Spinal cord (tissue), 10 donors: ENCODE results near the gene ZBTB49. TPM values are rescaled to one million over a fixed set of nuclear protein-coding genes. Genes with fewer than 3 reads are reported as not detected.
"Not testable (repeated sequence)": the region's sequence is repeated elsewhere in the genome, so short reads cannot be mapped to it uniquely, and the experiment has no call there.

Experiments used
- DNase-seq, 6 donors: peaks; one replicate each; pipeline versions ENCODE4 v3.0.0 to v3.0.0-alpha.2; 2013 to 2015; ENCODE audit warnings: low spot score in 6 of 6, low read depth in 4 of 6
- H3K27ac ChIP-seq: one replicate; pipeline ENCODE4 v1.5.1; 2013; ENCODE audit warnings: low read depth, low read length, control low read depth
- H3K27me3 ChIP-seq: one replicate; pipeline ENCODE4 v1.6.1; 2013; ENCODE audit warnings: low read length; ENCODE audit not compliant: control insufficient read depth, insufficient read depth
- H3K36me3 ChIP-seq: one replicate; pipeline ENCODE4 v1.6.1; 2013; ENCODE audit warnings: low read length; ENCODE audit not compliant: control insufficient read depth, insufficient read depth
- H3K4me1 ChIP-seq: one replicate; pipeline ENCODE4 v1.6.1; 2013; ENCODE audit warnings: low read length; ENCODE audit not compliant: control insufficient read depth, insufficient read depth
- H3K4me3 ChIP-seq: one replicate; pipeline ENCODE4 v1.5.1; 2013; ENCODE audit warnings: low read depth, low read length, control low read depth
- H3K9me3 ChIP-seq: one replicate; pipeline ENCODE4 v1.6.1; 2013; ENCODE audit warnings: low read length; ENCODE audit not compliant: control insufficient read depth, insufficient read depth
- WGBS: methylation state at CpG from one replicate; pipeline ENCODE4 v1.1.5; 2013; ENCODE audit warnings: missing lambda C conversion rate; ENCODE audit not compliant: insufficient coverage; 5-methylcytosine and 5-hydroxymethylcytosine counted together
- long read RNA-seq, 4 donors: transcript quantifications; one replicate each; lab custom pipeline, GENCODE V29; 2026
- polyA plus RNA-seq, 2 donors: library from polyadenylated mRNA; unstranded; fragments of 120-200 nt; gene quantifications; one replicate each; pipeline ENCODE4 v1.2.1, GENCODE V29; 2013; ENCODE audit not compliant: insufficient read length in 2 of 2
- total RNA-seq, 2 donors: library from RNA; depleted of rRNA in 1 of 2; stranded (reverse); fragments of 120-200 nt in 1 of 2; fragments of >200 nt in 1 of 2; gene quantifications; one replicate each; pipeline versions ENCODE4 v1.2.3 to v1.2.4, GENCODE V29; 2013 to 2014
- donor health status: healthy.

The ZBTB49 gene
- total RNA-seq (1 to 10 TPM; 4.5 to 6.8 TPM), polyA plus RNA-seq (1 to 10 TPM; 6.3 to 7.5 TPM)
- long read RNA-seq, donor 1, partial matches to known transcripts = 0 of 1 reads
- long read RNA-seq, donor 1, other reads (novel, unspliced or antisense) = 0 of 1 reads
- long read RNA-seq, donor 2 = 0 reads
- long read RNA-seq, donor 3 = 0 reads
- long read RNA-seq, donor 4, partial matches to known transcripts = 9 of 9 reads
- long read RNA-seq, donor 4, other reads (novel, unspliced or antisense) = 0 of 9 reads

DNA sequence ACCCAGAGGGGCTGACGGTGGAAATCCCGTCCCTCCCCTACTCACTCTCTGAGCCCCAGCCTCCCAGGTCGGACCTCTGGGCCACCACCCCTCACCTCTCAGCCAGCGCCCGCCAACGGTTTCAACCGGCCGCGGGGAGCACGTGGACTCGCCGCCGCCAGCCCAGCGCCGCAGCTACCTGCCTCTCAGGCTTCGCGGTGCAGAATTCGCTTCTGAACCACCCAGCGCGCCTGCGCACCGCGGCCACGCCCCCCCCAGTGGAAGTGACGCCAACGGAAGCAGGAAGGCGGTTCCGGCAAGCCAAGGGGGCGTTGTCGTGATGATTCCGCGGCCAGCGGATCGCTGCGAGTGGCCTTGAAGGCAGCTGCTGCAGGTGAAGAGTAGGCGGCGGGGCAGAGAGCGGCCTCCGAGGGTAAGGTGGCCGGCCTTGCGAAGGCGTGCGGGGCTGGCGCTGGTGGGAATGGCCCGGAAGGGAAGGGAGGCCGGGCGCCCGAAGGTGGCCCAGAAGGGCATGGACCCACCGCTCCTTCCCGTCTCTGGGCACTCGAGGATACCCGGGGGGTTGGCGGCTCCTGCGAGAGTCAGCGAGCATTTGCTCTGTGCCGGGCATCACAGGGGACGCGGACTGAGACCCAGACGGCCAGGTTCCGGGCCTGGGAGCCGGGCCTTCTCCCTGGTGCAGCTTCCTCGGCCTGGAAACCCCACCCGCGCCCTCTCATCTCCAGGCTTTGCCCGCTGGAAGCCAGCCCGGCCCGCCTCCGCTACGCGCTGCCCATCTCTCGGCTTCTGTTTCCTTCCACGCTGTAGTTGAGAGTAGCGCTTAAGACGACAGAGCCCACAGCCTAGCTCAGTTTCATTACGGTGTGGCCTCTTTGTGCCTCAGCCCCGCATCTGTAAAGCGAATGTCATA, at the start of gene ZBTB49, which contains the start of gene LYAR:
ZBTB49 (plus strand) TSS at position 311 of the 910 bp plus-strand sequence. CDS start 9,695 bp downstream, outside the sequence.
LYAR (minus strand) TSS at position 214 of the 910 bp plus-strand sequence. CDS start 6,412 bp downstream, outside the sequence.
- Histone ChIP-seq H3K4me3 (peak within 1 kb of the TSS; percentile 86), H3K27me3 (no peaks in the 10 kb centered on the region), H3K27ac (peak within 1 kb of the TSS; percentile 54), H3K9me3 (no peaks in the 10 kb centered on the region), H3K4me1 (peaks cover 12% of the 10 kb centered on the region), H3K36me3 (peaks cover 5% of the 10 kb centered on the region)
- WGBS = under 1% methylated on average over 77 of the region's 77 CpGs
- peak; percentile 79 to 97 (median 88) for DNase-seq

- H3K27me3 ChIP-seq = no peaks in the 10 kb centered on the region
- peaks cover 14% of the 10 kb centered on the region for H3K4me1 ChIP-seq
- no peaks in the 10 kb centered on the region for H3K9me3 ChIP-seq
- 100% methylated on average over 1 of the region's 1 CpG for WGBS
- no peak for DNase-seq
- peaks cover 36% of the 10 kb centered on the region for H3K36me3 ChIP-seq
- H3K27ac ChIP-seq = no peak overlapping the region
- no peak overlapping the region for H3K4me3 ChIP-seq
Measured at GRCh38 chr4:4245172-4245571, 44.9 kb upstream of the ZBTB49 start.

DNA sequence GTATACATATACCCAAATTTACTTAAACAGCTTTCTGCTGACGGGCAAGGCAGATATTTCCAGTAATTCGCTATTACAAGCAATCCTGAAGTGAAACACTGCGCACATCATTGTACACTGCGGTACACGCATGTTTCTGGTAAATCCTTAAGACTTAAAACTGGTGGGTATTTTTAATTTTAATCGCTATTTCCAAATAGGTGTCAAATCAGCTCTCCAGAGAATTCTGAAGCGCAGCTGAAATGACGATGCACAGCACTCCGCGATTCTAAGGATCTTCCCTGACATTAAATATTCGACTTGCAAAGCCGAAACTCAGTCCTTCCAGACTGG, 42.4 kb upstream of the ZBTB49 start:
- no peaks in the 10 kb centered on the region for H3K27me3 ChIP-seq
- H3K4me3 ChIP-seq = peak overlapping the region; percentile 67
- no peaks in the 10 kb centered on the region for H3K9me3 ChIP-seq
- peaks cover 18% of the 10 kb centered on the region for H3K4me1 ChIP-seq
- WGBS = 0% methylated on average over 7 of the region's 12 CpGs
- peaks cover 26% of the 10 kb centered on the region for H3K36me3 ChIP-seq
- peak overlapping the region; percentile 87 for H3K27ac ChIP-seq
- DNase-seq = no peak

- Histone ChIP-seq H3K36me3 (peaks cover 20% of the 10 kb centered on the region), H3K4me1 (peaks cover 18% of the 10 kb centered on the region), H3K27ac (peak within 1 kb of the TSS; percentile 87), H3K9me3 (no peaks in the 10 kb centered on the region), H3K4me3 (peak within 1 kb of the TSS; percentile 67), H3K27me3 (no peaks in the 10 kb centered on the region)
- WGBS = 0% methylated on average over 59 of the region's 62 CpGs
- peak; percentile 90 to 99 (median 94) for DNase-seq
Measured at GRCh38 chr4:4248029-4248884, 41.8 kb upstream of the ZBTB49 start, which contains the start of gene TMEM128. TMEM128 (minus strand) TSS chr4:4248223; CDS start chr4:4248202, 21 bp downstream.

GRCh38 chr4:4248885-4249203, 41.2 kb upstream of the ZBTB49 start:
- Histone ChIP-seq H3K27me3 (no peaks in the 10 kb centered on the region), H3K4me1 (peaks cover 19% of the 10 kb centered on the region), H3K27ac (peak overlapping the region; percentile 87), H3K9me3 (no peaks in the 10 kb centered on the region), H3K36me3 (peaks cover 14% of the 10 kb centered on the region), H3K4me3 (peak overlapping the region; percentile 67)
- WGBS = 42% methylated on average over 6 of the region's 10 CpGs
- peak in 1 of 6 donors; percentile 9 for DNase-seq

GRCh38 chr4:4249342-4249741, 40.7 kb upstream of the ZBTB49 start:
- H3K4me3 ChIP-seq, DNase-seq, H3K36me3 ChIP-seq, H3K9me3 ChIP-seq, H3K27me3 ChIP-seq, H3K27ac ChIP-seq: not testable (repeated sequence)
- peaks cover 24% of the 10 kb centered on the region for H3K4me1 ChIP-seq
- 94% methylated on average over 15 of the region's 15 CpGs for WGBS

- H3K4me1 ChIP-seq = peaks cover 28% of the 10 kb centered on the region
- DNase-seq = no peak
- H3K9me3 ChIP-seq = no peaks in the 10 kb centered on the region
- H3K4me3 ChIP-seq = no peak overlapping the region
- no peak overlapping the region for H3K27ac ChIP-seq
- WGBS = 75% methylated on average over 4 of the region's 8 CpGs
- peaks cover 5% of the 10 kb centered on the region for H3K36me3 ChIP-seq
- no peaks in the 10 kb centered on the region for H3K27me3 ChIP-seq
Measured at GRCh38 chr4:4249866-4250265, 40.2 kb upstream of the ZBTB49 start.

- Histone ChIP-seq H3K27me3 (no peaks in the 10 kb centered on the region), H3K36me3 (no peaks in the 10 kb centered on the region), H3K4me1 (peaks cover 19% of the 10 kb centered on the region), H3K4me3 (no peak overlapping the region), H3K9me3 (no peaks in the 10 kb centered on the region), H3K27ac (no peak overlapping the region)
- WGBS = 62% methylated on average over 9 of the region's 11 CpGs
- peak in 3 of 6 donors; percentile 15 to 75 (median 15) for DNase-seq
Measured at GRCh38 chr4:4254199-4254598, 35.9 kb upstream of the ZBTB49 start.

GRCh38 chr4:4254666-4255065, 35.4 kb upstream of the ZBTB49 start:
- H3K27ac ChIP-seq = no peak overlapping the region
- peaks cover 14% of the 10 kb centered on the region for H3K4me1 ChIP-seq
- no peaks in the 10 kb centered on the region for H3K27me3 ChIP-seq
- WGBS = 39% methylated on average over 5 of the region's 6 CpGs
- peak in 2 of 6 donors; percentile 3 to 41 for DNase-seq
- no peaks in the 10 kb centered on the region for H3K36me3 ChIP-seq
- no peak overlapping the region for H3K4me3 ChIP-seq
- no peaks in the 10 kb centered on the region for H3K9me3 ChIP-seq
